PFSK-1 (cell line): Measurements from ENCODE around the gene ATP2B2.

Experiments used
- FOXP2 ChIP-seq: optimal IDR thresholded peaks from 2 replicates; pipeline ENCODE3; 2011; ENCODE audit warnings: borderline replicate concordance, control low read depth, inconsistent platforms; ENCODE audit not compliant: insufficient read depth; ENCODE audit errors: extremely low read length, extremely low read depth
- POLR2AphosphoS5 ChIP-seq: IDR thresholded peaks from 2 replicates; pipeline ENCODE4 v1.6.1; 2012; ENCODE audit warnings: low read depth, mild to moderate bottlenecking, control low read depth, low read length, moderate library complexity
- SIN3A ChIP-seq: IDR thresholded peaks from 2 replicates; pipeline ENCODE4 v1.6.1; 2012; ENCODE audit warnings: mild to moderate bottlenecking, low read length, moderate library complexity, borderline replicate concordance; ENCODE audit not compliant: insufficient read depth
- TAF1 ChIP-seq: IDR thresholded peaks from 2 replicates; pipeline ENCODE4 v1.6.1; 2012; ENCODE audit warnings: low read length, control low read depth, borderline replicate concordance; ENCODE audit not compliant: insufficient read depth
- TF ChIP-seq, protein P1 (sequence below), 2 experiments: IDR thresholded peaks; 2 replicates each; pipeline versions ENCODE4 v1.6.1 to v1.8.0; 2011 to 2012; ENCODE audit warnings: low read depth in 2 of 2, low read length in 2 of 2, control low read depth in 1 of 2, inconsistent platforms in 1 of 2, mild to moderate bottlenecking in 1 of 2, moderate library complexity in 1 of 2; ENCODE audit not compliant: insufficient read depth in 1 of 2

The ATP2B2 gene

DNA sequence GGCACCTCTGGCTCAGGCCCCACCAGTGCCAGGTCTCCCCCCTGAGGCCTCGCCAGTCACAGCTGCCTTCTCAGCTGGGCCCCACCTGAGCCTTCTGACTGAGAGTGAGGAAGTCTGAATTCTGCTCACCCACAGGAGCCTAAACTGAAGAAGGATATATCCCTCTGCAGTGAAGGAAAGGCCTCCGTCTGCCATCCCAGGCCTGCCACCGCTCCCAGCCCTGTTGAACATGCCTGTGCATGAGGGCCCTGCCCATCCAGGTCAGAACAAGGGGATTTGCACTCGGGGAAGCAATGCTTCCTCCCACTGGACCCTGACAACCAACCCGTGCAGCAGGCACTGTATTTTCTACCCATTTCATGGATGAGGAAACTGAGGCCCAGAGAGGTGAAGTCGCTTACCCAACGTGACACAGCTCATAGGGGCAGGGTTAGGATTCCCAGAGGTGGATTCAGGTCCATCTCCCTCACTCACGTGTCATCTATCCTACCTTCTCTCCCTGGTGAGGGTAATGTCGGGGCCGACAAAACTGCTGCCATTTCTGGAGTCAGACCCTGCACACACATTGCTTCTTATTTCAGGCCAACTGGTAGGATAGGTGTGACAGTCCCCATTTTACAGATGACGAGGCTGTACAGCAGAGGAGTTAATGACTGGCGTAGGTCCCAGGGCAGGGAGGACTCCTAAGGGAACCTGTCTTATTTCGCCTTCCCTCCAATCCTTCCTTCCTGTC, 22.6 kb downstream of the ATP2B2 start:
- TF ChIP-seq POLR2AphosphoS5 (no peak), FOXP2 (no peak), SIN3A (no peak), TAF1 (no peak)
- TF ChIP-seq, protein P1, sequence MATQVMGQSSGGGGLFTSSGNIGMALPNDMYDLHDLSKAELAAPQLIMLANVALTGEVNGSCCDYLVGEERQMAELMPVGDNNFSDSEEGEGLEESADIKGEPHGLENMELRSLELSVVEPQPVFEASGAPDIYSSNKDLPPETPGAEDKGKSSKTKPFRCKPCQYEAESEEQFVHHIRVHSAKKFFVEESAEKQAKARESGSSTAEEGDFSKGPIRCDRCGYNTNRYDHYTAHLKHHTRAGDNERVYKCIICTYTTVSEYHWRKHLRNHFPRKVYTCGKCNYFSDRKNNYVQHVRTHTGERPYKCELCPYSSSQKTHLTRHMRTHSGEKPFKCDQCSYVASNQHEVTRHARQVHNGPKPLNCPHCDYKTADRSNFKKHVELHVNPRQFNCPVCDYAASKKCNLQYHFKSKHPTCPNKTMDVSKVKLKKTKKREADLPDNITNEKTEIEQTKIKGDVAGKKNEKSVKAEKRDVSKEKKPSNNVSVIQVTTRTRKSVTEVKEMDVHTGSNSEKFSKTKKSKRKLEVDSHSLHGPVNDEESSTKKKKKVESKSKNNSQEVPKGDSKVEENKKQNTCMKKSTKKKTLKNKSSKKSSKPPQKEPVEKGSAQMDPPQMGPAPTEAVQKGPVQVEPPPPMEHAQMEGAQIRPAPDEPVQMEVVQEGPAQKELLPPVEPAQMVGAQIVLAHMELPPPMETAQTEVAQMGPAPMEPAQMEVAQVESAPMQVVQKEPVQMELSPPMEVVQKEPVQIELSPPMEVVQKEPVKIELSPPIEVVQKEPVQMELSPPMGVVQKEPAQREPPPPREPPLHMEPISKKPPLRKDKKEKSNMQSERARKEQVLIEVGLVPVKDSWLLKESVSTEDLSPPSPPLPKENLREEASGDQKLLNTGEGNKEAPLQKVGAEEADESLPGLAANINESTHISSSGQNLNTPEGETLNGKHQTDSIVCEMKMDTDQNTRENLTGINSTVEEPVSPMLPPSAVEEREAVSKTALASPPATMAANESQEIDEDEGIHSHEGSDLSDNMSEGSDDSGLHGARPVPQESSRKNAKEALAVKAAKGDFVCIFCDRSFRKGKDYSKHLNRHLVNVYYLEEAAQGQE (IDR thresholded peaks at IDR 0.05; ENCODE audit: insufficient read depth in 1 of 2, low read depth in 2 of 2, low read length in 2 of 2), result no peak

DNA sequence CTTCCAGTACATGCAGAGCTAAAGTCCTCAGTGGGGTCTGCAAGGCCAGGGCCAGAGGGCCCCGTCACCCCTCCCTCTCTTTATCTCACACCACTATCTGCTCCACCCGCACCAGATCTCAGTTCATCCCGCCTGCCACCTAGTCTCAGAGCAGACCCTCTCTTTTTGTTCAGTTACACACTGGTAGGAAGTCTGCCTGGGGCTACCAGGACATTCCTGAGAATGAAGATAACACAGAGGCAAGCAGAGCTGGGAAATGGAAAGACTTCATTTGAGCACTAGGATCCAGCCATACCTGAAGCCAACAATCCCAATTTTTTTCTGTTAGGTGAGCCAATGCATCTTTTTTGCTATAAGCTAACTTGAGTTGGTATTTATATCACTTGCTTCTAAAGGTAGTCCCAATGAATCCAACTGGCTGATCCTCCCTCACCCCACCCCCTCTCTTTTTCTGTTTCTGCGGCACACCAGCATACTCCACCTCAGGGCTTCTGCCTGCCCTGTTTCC, 24.5 kb downstream of the ATP2B2 start:
- TF ChIP-seq POLR2AphosphoS5 (no peak), TAF1 (no peak), FOXP2 (no peak), SIN3A (no peak)
- TF ChIP-seq, protein P1 (IDR thresholded peaks at IDR 0.05; ENCODE audit: insufficient read depth in 1 of 2, low read depth in 2 of 2, low read length in 2 of 2), result no peak

DNA sequence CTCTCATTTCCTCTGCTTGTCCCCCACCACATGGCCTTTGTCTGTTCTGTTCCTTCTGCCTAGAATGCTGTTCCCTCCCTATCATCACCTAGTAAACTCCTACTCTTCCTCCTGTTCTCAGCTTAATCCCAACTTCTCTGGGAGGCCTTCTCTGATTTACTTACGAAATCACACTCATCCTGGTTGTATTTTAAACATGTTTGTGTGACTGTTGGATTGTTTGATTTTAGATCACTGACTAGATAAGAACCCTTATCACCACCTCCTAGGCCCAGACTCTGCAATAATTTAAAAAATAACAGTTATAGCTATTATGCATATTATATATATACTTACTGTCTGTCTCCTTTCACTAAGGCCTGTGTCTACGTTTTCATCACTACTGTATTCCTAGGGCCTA, 26.1 kb downstream of the ATP2B2 start:
- TF ChIP-seq TAF1 (no peak), POLR2AphosphoS5 (no peak), FOXP2 (no peak)

DNA sequence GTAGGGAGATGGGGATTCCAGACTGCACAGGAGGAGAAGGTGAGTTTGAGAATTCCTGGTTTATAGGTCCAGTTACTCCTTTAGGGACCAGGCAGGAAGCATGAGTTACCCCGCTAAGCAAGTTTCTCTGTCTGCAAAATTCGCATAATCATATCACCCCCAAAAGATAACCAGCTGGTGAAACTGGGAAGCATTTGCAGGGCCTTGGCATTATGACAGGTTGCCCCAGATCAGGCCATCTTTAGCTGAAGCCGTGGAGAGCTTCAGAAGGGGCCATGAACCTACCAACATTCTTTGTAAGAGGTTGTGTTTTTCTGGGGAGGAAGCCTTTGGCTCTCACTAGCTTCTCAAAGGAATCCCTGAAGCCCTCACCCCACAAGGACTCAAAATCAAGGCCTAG, 29.4 kb downstream of the ATP2B2 start:
- no peak for TF ChIP-seq SIN3A

DNA sequence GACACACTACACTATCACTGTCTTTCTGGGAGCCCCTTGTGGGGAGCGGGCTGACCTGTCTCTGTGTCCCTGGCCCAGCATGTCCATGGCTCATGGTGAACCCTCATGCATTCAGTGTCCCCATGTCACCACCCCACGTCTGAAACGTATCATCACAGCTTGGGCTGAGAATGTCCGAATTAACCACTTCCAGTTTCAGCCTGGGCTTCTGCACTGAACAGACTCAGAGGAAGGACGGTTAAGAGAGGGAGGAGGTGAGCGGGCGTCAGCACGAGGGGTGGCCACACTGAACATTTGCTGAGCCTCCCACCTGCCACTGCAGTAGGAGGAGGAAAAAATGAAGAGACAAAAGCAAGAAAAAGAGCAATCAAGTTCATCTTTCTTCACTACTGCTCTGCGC, 30.5 kb downstream of the ATP2B2 start:
- TF ChIP-seq SIN3A, result no peak
- no peak for TF ChIP-seq POLR2AphosphoS5
- TF ChIP-seq TAF1, result no peak
- TF ChIP-seq, protein P1 (IDR thresholded peaks at IDR 0.05; ENCODE audit: insufficient read depth in 1 of 2, low read depth in 2 of 2, low read length in 2 of 2), result no peak
- no peak for TF ChIP-seq FOXP2

DNA sequence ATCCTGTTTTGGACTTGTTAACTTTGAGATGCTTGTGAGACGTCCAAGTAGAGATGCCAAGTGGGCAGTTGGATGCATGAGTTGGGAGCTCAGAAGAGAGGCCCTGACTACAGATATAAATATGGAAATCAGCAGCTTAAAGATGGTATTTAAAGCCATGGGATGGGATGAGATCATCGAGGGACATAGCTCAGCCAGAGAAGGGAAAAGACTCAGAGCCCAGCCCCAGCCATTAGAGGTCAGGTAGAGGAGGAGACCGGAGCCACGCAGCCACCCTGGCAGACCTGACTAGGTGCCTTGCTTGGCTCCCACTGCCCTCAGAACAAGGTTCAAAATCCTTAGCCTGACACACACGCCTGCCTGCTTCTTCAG, 31.1 kb downstream of the ATP2B2 start:
- TF ChIP-seq SIN3A (no peak), FOXP2 (no peak), TAF1 (no peak), POLR2AphosphoS5 (no peak)
- TF ChIP-seq, protein P1 (IDR thresholded peaks at IDR 0.05; ENCODE audit: insufficient read depth in 1 of 2, low read depth in 2 of 2, low read length in 2 of 2), result no peak
